Erythroblast (primary cell): Measurements from ENCODE around the gene ITPKA.

Experiments used
- DNase-seq, 2 experiments: peaks; one replicate each; lab custom pipeline; 2025; lab: John Stamatoyannopoulos, UW
- GATA1 ChIP-seq: IDR thresholded peaks from 2 replicates; pipeline ENCODE4 v1.6.1; 2011; ENCODE audit warnings: low read depth, mild to moderate bottlenecking, control low read depth, low read length, moderate library complexity
- POLR2A ChIP-seq: IDR thresholded peaks from 2 replicates; pipeline ENCODE4 v1.6.1; 2011; ENCODE audit warnings: mild to moderate bottlenecking, low read length

Gene ITPKA

GRCh38 chr15:41495736-41496599 lies 2.3 kb downstream of the ITPKA start:
- TF ChIP-seq POLR2A (no peak), GATA1 (no peak)
- DNase-seq = peak; percentile 34 to 40

DNA sequence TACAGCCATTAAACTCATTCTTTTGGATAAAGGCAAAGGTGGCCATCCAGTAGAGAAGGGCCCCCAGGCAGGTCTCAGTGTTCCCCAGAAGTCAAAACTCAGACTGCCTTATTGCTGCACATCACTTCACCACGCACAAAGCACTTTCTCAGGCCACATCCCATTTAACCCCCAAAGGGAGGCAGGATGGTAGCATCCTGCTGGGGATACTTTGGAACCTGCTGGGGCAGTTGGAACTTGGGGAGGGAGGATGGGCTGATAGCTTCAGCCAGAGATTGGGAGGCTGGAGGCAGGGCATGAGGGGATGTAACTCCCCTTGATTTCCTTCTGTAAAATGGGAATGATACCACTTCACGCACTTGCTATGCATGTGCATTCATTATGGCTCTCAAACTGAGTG lies 5.0 kb downstream of the ITPKA start:
- no peak for TF ChIP-seq GATA1
- TF ChIP-seq POLR2A = no peak
- DNase-seq = no peak

DNA sequence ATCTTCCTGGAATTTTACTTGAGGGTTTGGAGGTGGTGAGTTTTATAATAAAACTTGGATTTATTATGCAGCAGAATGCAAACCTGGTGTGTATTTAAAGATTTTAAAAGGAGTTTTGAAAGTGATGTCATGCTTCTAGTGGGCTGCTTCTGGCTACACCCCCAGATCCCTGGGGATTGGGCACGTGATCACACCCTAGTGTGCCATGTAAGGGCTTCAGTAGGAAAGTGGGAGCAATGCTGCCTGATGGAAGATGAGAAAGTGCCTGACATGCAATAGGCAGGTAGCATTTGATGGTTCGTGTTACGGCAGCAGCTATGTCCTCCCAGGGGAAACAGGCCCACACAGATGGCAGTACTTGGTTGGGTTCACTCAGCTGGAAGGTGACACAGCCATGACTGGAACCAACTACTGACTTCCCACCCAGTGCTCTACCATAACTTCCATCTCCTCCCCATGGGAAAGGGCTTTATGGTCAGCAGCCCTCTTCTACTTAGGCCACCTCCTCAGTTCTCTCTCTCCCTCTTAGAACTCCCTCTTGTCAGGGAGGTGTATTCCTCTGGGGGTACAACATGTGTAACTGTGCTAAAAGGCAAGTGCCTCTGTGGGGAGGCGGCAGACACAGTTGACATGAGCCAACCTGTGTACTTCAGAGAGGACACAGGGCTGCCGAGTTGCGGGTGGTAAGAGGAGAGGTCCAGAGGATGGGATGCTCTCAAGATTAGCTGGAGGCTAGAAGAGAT lies 5.6 kb downstream of the ITPKA start:
- TF ChIP-seq GATA1 (no peak), POLR2A (no peak)
- DNase-seq = no peak

GRCh38 chr15:41501191-41501917 lies 7.7 kb downstream of the ITPKA start:
- TF ChIP-seq POLR2A (no peak), GATA1 (no peak)
- no peak for DNase-seq

- no peak for DNase-seq
- TF ChIP-seq POLR2A = no peak
- TF ChIP-seq GATA1 = no peak
Measured at GRCh38 chr15:41501931-41502794, 8.5 kb downstream of the ITPKA start.

DNA sequence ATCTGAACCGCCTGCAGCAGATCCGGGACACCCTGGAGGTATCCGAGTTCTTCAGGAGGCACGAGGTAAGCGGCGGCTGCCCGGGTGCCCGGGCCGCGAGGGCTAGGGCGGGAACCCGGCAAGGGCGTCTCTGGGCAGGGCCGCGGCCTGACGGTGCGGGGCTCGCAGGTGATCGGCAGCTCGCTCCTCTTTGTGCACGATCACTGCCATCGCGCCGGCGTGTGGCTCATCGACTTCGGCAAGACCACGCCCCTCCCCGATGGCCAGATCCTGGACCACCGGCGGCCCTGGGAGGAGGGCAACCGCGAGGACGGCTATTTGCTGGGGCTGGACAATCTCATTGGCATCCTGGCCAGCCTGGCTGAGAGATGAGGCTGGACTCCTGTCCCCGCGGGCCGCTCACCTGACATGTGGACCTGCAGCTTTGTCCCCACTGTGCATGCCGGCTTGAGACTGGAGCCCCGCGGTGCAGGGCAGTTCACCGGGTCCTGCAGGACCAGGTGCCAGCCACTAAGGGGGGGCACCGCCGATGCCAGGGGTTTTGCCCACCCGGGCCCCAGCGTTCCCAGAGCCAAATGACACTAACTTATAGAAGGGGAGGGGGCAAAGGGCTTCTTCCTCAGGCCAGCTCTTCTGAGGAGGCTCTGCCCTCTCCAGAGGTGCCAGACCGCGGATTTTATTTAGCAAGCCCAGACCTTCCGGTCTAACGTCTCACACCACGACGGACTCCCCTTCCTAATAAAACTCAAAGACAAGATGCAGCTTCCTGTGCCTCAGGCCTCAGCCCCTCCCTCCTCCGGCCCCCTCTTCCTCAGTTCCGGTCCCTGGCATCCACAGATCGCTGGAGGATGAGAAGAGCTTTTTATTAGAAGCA lies 9.4 kb downstream of the ITPKA start:
- no peak for TF ChIP-seq GATA1
- TF ChIP-seq POLR2A = no peak
- DNase-seq = no peak

DNA sequence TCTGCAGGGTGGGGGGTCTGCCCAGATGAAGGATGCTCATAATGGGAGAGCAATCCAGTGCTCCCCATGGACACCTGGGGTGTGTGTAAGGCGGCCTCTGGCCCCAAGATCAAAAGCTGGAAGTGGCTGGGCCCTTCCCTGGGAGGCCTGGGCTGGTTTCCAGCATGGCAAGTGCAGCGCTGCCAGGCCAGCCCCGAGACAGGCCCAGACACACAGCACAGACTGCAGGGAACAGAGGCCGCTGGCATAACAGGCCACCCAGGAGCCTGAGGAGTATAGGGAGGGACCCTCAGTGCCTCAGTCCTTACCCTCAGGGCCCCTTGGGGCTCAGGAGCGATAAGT lies 10.0 kb downstream of the ITPKA start:
- TF ChIP-seq GATA1 = no peak
- TF ChIP-seq POLR2A = no peak
- no peak for DNase-seq

GRCh38 chr15:41504751-41505492 lies 11.2 kb downstream of the ITPKA start:
- TF ChIP-seq POLR2A = no peak
- TF ChIP-seq GATA1 = no peak
- DNase-seq = no peak

GRCh38 chr15:41505776-41506175 lies 12.1 kb downstream of the ITPKA start:
- no peak for TF ChIP-seq POLR2A
- DNase-seq = no peak

- no peak for DNase-seq
- TF ChIP-seq POLR2A = no peak
- TF ChIP-seq GATA1 = no peak
Measured at GRCh38 chr15:41506796-41507341, 13.2 kb downstream of the ITPKA start.

GRCh38 chr15:41507820-41508290 lies 14.2 kb downstream of the ITPKA start:
- TF ChIP-seq POLR2A = no peak
- TF ChIP-seq GATA1 = no peak
- DNase-seq = no peak
